Thoracic aorta (tissue), 2 donors: ENCODE data around the gene TTC9. TPM values are rescaled to one million over a fixed set of nuclear protein-coding genes. Genes with fewer than 3 reads are reported as not detected.
A peak's percentile ranks its signal among the peaks of the same experiment; 100 is the strongest.

Source experiments
- ATAC-seq: fragments of 150-250 bp; one replicate; pipeline ENCODE4 v1.8.0; 2017; ENCODE audit warnings: low read depth; ENCODE audit not compliant: insufficient number of reproducible peaks, low FRiP score
- DNase-seq: peaks from one replicate; pipeline ENCODE4 v3.0.0-alpha.2; 2020; ENCODE audit warnings: low spot score
- H3K27ac ChIP-seq, 2 donors: fragments of 200-600 bp; sonication (generic); 1 replicate in 1 of 2; 2 replicates in 1 of 2; pipeline ENCODE4 v1.5.1; 2016; ENCODE audit warnings: mild to moderate bottlenecking in 2 of 2, moderate library complexity in 2 of 2
- H3K27me3 ChIP-seq: fragments of 200-600 bp; sonication (generic); replicated peaks from 2 replicates; pipeline ENCODE4 v1.6.0; 2016; ENCODE audit warnings: mild to moderate bottlenecking; ENCODE audit not compliant: insufficient read depth
- H3K36me3 ChIP-seq: fragments of 200-600 bp; sonication (generic); one replicate; pipeline ENCODE4 v1.5.1; 2016
- H3K4me1 ChIP-seq, 2 donors: fragments of 200-600 bp; sonication (generic); 1 replicate in 1 of 2; 2 replicates in 1 of 2; pipeline versions ENCODE4 v1.5.1 to v1.6.0; 2016; ENCODE audit warnings: low read depth in 2 of 2, mild to moderate bottlenecking in 1 of 2; ENCODE audit not compliant: control insufficient read depth in 1 of 2
- H3K4me3 ChIP-seq: fragments of 200-600 bp; sonication (generic); 2 replicates; pipeline ENCODE4 v1.5.1; 2016; ENCODE audit warnings: mild to moderate bottlenecking
- H3K9me3 ChIP-seq: fragments of 200-600 bp; sonication (generic); 2 replicates; pipeline ENCODE4 v1.5.1; 2016
- CTCF ChIP-seq: fragments of 200-600 bp; sonication (generic); IDR thresholded peaks from one replicate; pipeline ENCODE4 v1.5.1; 2019; ENCODE audit warnings: antibody characterized with exemption
- total RNA-seq, 2 donors: library from RNA; depleted of rRNA; stranded (reverse); fragments of >200 nt; gene quantifications; one replicate each; pipeline versions ENCODE4 v1.1.0 to v1.2.3, GENCODE V29; 2016

The TTC9 gene
- total RNA-seq, 2 donors from 2014 or later, result 2.0 to 4.7 TPM

GRCh38 chr14:70600382-70601157 is 41.1 kb upstream of the TTC9 start, which contains the start of gene MED6:
Gene MED6, minus strand, starts transcription at chr14:70600655. Its CDS starts 18 bp downstream, at chr14:70600637.
- no peak for TF ChIP-seq CTCF
- peaks cover 5% of the 10 kb centered on the region for H3K36me3 ChIP-seq
- DNase-seq (peak; percentile 66), ATAC-seq (peak; percentile 98)
- peak within 1 kb of the TSS; percentile 57 to 68 for H3K27ac ChIP-seq
- peaks cover 8 to 20% of the 10 kb centered on the region in 2 donors for H3K4me1 ChIP-seq
- no peaks in the 10 kb centered on the region for H3K27me3 ChIP-seq
- H3K9me3 ChIP-seq, result no peaks in the 10 kb centered on the region
- H3K4me3 ChIP-seq, result peak within 1 kb of the TSS; percentile 94

- H3K27ac ChIP-seq, result peak overlapping the region in 1 of 2 donors; percentile 16
These were observed 40.6 kb upstream of the TTC9 start for GRCh38 chr14:70601162-70601561.

GRCh38 chr14:70602254-70602653 is 39.5 kb upstream of the TTC9 start:
- ATAC-seq (no peak), DNase-seq (no peak)
- Histone ChIP-seq H3K4me3 (no peak overlapping the region), H3K27me3 (no peaks in the 10 kb centered on the region), H3K4me1 (peaks cover 8 to 20% of the 10 kb centered on the region in 2 donors), H3K36me3 (no peaks in the 10 kb centered on the region), H3K9me3 (no peaks in the 10 kb centered on the region), H3K27ac (no peak overlapping the region)
- TF ChIP-seq CTCF, result no peak

More at GRCh38 chr14:70601162-70601561, 40.6 kb upstream of the TTC9 start:
- DNase-seq, result no peak
- Histone ChIP-seq H3K4me3 (peak overlapping the region; percentile 94), H3K9me3 (no peaks in the 10 kb centered on the region), H3K4me1 (peaks cover 8 to 20% of the 10 kb centered on the region in 2 donors), H3K36me3 (peaks cover under 1% of the 10 kb centered on the region), H3K27me3 (no peaks in the 10 kb centered on the region)
- no peak for ATAC-seq
- no peak for TF ChIP-seq CTCF

- Histone ChIP-seq H3K9me3 (no peaks in the 10 kb centered on the region), H3K27ac (no peak overlapping the region), H3K27me3 (peaks cover 6% of the 10 kb centered on the region), H3K4me1 (no peaks in the 10 kb centered on the region), H3K36me3 (no peaks in the 10 kb centered on the region), H3K4me3 (no peak overlapping the region)
- ATAC-seq, result no peak
- DNase-seq, result no peak
- no peak for TF ChIP-seq CTCF
These were observed 30.5 kb upstream of the TTC9 start for GRCh38 chr14:70611216-70611615.

GRCh38 chr14:70616646-70617045 is 25.1 kb upstream of the TTC9 start:
- DNase-seq (no peak), ATAC-seq (no peak)
- H3K36me3 ChIP-seq, result no peaks in the 10 kb centered on the region
- no peaks in the 10 kb centered on the region for H3K27me3 ChIP-seq
- no peak overlapping the region for H3K4me3 ChIP-seq
- no peak for TF ChIP-seq CTCF
- no peak overlapping the region for H3K27ac ChIP-seq
- H3K9me3 ChIP-seq, result no peaks in the 10 kb centered on the region
- H3K4me1 ChIP-seq, result no peaks in the 10 kb centered on the region
